8988T (cell line): ENCODE results near the gene APBB2.

Experiments used
- DNase-seq: peaks from one replicate; pipeline ENCODE4 v3.0.0; 2011

The APBB2 gene

GRCh38 chr4:41214136-41214824 is at the start of gene APBB2:
Gene APBB2 (minus strand): TSS chr4:41214542. CDS start chr4:41033254, 181,288 bp downstream.
- DNase-seq: peak; percentile 94

GRCh38 chr4:41262198-41262597 is 47.9 kb upstream of the APBB2 start:
- no peak for DNase-seq

- no peak for DNase-seq
These were observed 45.9 kb upstream of the APBB2 start for GRCh38 chr4:41260116-41260733.

GRCh38 chr4:41258783-41259182 is 44.4 kb upstream of the APBB2 start:
- peak; percentile 47 for DNase-seq

GRCh38 chr4:41257906-41258305 is 43.6 kb upstream of the APBB2 start:
- DNase-seq: no peak

- DNase-seq: no peak
These were observed 43.0 kb upstream of the APBB2 start for GRCh38 chr4:41257257-41257901.

- no peak for DNase-seq
These were observed 42.5 kb upstream of the APBB2 start, which contains the start of gene UCHL1 for GRCh38 chr4:41256740-41257256. Gene UCHL1 (plus strand): TSS chr4:41256928. CDS start chr4:41256977, 49 bp downstream.

GRCh38 chr4:41256131-41256739 is 41.9 kb upstream of the APBB2 start:
- no peak for DNase-seq

- no peak for DNase-seq
These were observed 31.6 kb upstream of the APBB2 start for GRCh38 chr4:41245983-41246382.

- DNase-seq: no peak
These were observed 27.6 kb upstream of the APBB2 start for GRCh38 chr4:41241919-41242318.

- DNase-seq: no peak
These were observed 22.2 kb upstream of the APBB2 start for GRCh38 chr4:41236508-41236907.

GRCh38 chr4:41236032-41236431 is 21.7 kb upstream of the APBB2 start:
- DNase-seq: no peak

- no peak for DNase-seq
These were observed 18.5 kb upstream of the APBB2 start for GRCh38 chr4:41232856-41233255.

- no peak for DNase-seq
These were observed 18.1 kb upstream of the APBB2 start for GRCh38 chr4:41232406-41232805.

- no peak for DNase-seq
These were observed 13.6 kb upstream of the APBB2 start for GRCh38 chr4:41227902-41228301.

- DNase-seq: no peak
These were observed 7.7 kb upstream of the APBB2 start for GRCh38 chr4:41221850-41222645.

- no peak for DNase-seq
These were observed 5.1 kb upstream of the APBB2 start for GRCh38 chr4:41219421-41219950.

GRCh38 chr4:41218703-41219102 is 4.4 kb upstream of the APBB2 start:
- DNase-seq: no peak

GRCh38 chr4:41217374-41217773 is 3.0 kb upstream of the APBB2 start:
- DNase-seq: no peak

- no peak for DNase-seq
These were observed 2.6 kb upstream of the APBB2 start for GRCh38 chr4:41217020-41217333.

- DNase-seq: peak; percentile 96
These were observed 2.1 kb upstream of the APBB2 start for GRCh38 chr4:41216294-41217019.

GRCh38 chr4:41215969-41216293 is 1.6 kb upstream of the APBB2 start:
- no peak for DNase-seq
